Panc1 (cell line): ENCODE results near the gene SPTBN4. TPM values are rescaled to one million over a fixed set of nuclear protein-coding genes. Genes with fewer than 3 reads are reported as not detected.
A peak's percentile ranks its signal among the peaks of the same experiment; 100 is the strongest.

ENCODE experiments used
- ATAC-seq: fragments of 200-7000 bp; cut with Tn5 transposase; 2 replicates; pipeline ENCODE4 v1.9.1; 2020; ENCODE audit warnings: mild to moderate bottlenecking, moderate library complexity
- BruUV-seq: library from RNA; stranded (reverse); fragments of 400-500 nt; replicated peaks from 2 replicates; lab custom pipeline; 2021; lab: Mats Ljungman, UMichigan
- CTCF ChIA-PET: fragments of 300-600 bp; sonication (Branson Sonifier 250); formaldehyde crosslinking; loops from one replicate; lab custom pipeline; 2022; ENCODE audit warnings: antibody characterized with exemption; lab: Charles Lee
- POLR2A ChIA-PET: fragments of 300-600 bp; sonication (Branson Sonifier 250); formaldehyde crosslinking; loops from one replicate; lab custom pipeline; 2022; ENCODE audit warnings: antibody characterized with exemption; lab: Charles Lee
- DNase-seq: peaks from one replicate; pipeline ENCODE4 v3.0.0-alpha.2; 2010; ENCODE audit warnings: low read depth, low spot score
- H3K27ac ChIP-seq: 2 replicates; pipeline ENCODE4 v1.5.1; 2011; ENCODE audit warnings: mild to moderate bottlenecking, low read length, inconsistent platforms
- H3K27me3 ChIP-seq: fragments of 200-500 bp; sonication (Bioruptor generic); 2 replicates; pipeline ENCODE4 v1.6.0; 2014; ENCODE audit warnings: low read length, inconsistent platforms; ENCODE audit not compliant: control insufficient read depth, insufficient read depth
- H3K36me3 ChIP-seq: fragments of 200-500 bp; sonication (Bioruptor generic); 2 replicates; pipeline ENCODE4 v1.5.1; 2014; ENCODE audit warnings: inconsistent platforms, mild to moderate bottlenecking, low read length, moderate library complexity; ENCODE audit not compliant: control insufficient read depth, insufficient read depth
- H3K4me1 ChIP-seq: 2 replicates; pipeline ENCODE4 v1.5.1; 2011; ENCODE audit warnings: inconsistent platforms, mild to moderate bottlenecking, low read length, moderate library complexity; ENCODE audit not compliant: control insufficient read depth, insufficient read depth
- H3K4me3 ChIP-seq, 2 experiments: 2 replicates each; pipeline ENCODE4 v1.5.1; 2011 to 2012; ENCODE audit warnings: low read depth in 2 of 2, low read length in 2 of 2, mild to moderate bottlenecking in 2 of 2, inconsistent platforms in 1 of 2, moderate library complexity in 1 of 2
- H3K9me3 ChIP-seq: fragments of 200-500 bp; sonication (Bioruptor generic); 2 replicates; pipeline ENCODE4 v1.5.1; 2014; ENCODE audit warnings: low read depth, mild to moderate bottlenecking, inconsistent platforms, low read length, moderate library complexity; ENCODE audit not compliant: control insufficient read depth, insufficient read depth
- CTCF ChIP-seq: fragments of 450-650 bp; IDR thresholded peaks from 2 replicates; pipeline ENCODE4 v1.5.1; 2017; ENCODE audit warnings: mild to moderate bottlenecking
- POLR2AphosphoS5 ChIP-seq: IDR thresholded peaks from 2 replicates; pipeline ENCODE4 v1.6.1; 2012; ENCODE audit warnings: mild to moderate bottlenecking, low read depth, low read length, moderate library complexity
- REST ChIP-seq, 2 experiments: IDR thresholded peaks; 2 replicates each; pipeline ENCODE4 v1.6.1; 2011 to 2012; ENCODE audit warnings: low read depth in 2 of 2, control low read depth in 1 of 2, low read length in 1 of 2, mild to moderate bottlenecking in 1 of 2, moderate library complexity in 1 of 2; ENCODE audit not compliant: insufficient read depth in 1 of 2
- SIN3A ChIP-seq: IDR thresholded peaks from 2 replicates; pipeline ENCODE4 v1.6.1; 2012; ENCODE audit warnings: low read depth, mild to moderate bottlenecking, low read length, moderate library complexity, borderline replicate concordance; ENCODE audit not compliant: insufficient read depth
- TCF7L2 ChIP-seq: IDR thresholded peaks from 2 replicates; pipeline ENCODE4 v1.6.1; 2011; ENCODE audit warnings: mild to moderate bottlenecking, low read depth, low read length, inconsistent platforms
- in situ Hi-C: cut with HindIII; loops from 2 replicates; pipeline ENCODE4 v1.10.0; 2016; ENCODE audit warnings: low sequenced_read_pairs, low pct_unique_long_range_greater_than_20kb
- intact Hi-C: fragments of 100-400 bp; cut with micrococcal nuclease; formaldehyde crosslinking; loops from one replicate; pipeline ENCODE4 v1.10.0; 2022; ENCODE audit not compliant: unreplicated experiment
- total RNA-seq: library from RNA; stranded (reverse); gene quantifications from one replicate; pipeline ENCODE4 v1.2.1, GENCODE V29; 2021; ENCODE audit not compliant: unreplicated experiment

Gene SPTBN4
- total RNA-seq, 1 experiment from 2014 or later, result 1.2 TPM

- TSS peak; percentile 100 for BruUV-seq
- peak; percentile 98 for ATAC-seq
- intact Hi-C loops (no loop called here), in situ Hi-C loops (no loop called here)
- peak overlapping the region; percentile 47 to 67 for H3K4me3 ChIP-seq
- H3K27me3 ChIP-seq, result no peaks in the 10 kb centered on the region
- no peaks in the 10 kb centered on the region for H3K36me3 ChIP-seq
- DNase-seq, result no peak
- CTCF ChIA-PET, result interaction anchor here (0.6 to 0.7 kb wide), 2 partner anchors 30 to 32 kb away, joined by 5 to 7 read pairs; partner anchors contain the start of gene BLVRB
- H3K9me3 ChIP-seq, result no peaks in the 10 kb centered on the region
- peak overlapping the region; percentile 97 for H3K27ac ChIP-seq
- TF ChIP-seq POLR2AphosphoS5 (peak; percentile 69), SIN3A (0 out of 2 replicates have a peak, but pooled peaks have one; percentile 49), TCF7L2 (no peak)
- POLR2A ChIA-PET, result interaction anchor here (0.6 to 0.7 kb wide), 2 partner anchors 30 to 292 kb away, joined by 10 to 16 read pairs; no protein-coding TSS in a partner anchor
- H3K4me1 ChIP-seq, result peaks cover 6% of the 10 kb centered on the region
Measured at GRCh38 chr19:40433391-40434216, 33.2 kb upstream of the SPTBN4 start.

DNA sequence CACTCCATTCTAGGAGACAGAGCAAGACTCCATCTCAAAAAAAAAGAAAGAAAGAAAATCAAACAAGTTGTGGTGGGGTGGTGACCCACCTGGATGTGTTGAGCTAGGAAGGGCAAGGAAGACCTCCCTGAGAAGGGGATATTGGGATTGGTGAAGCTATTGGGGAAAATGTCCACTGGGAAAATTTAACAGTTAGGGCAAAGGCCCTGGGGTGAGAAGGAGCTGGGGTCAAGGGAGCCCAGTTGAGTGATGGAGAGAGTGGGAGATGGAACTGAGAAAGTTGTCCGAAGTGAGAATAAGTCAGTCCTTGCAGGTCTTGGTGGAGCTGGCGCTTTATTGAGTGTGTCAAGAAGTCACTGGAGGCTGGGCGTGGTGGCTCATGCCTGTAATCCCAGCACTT, 28.5 kb upstream of the SPTBN4 start:
- BruUV-seq, result no TSS peak
- intact Hi-C loops (no loop called here), in situ Hi-C loops (no loop called here)
- TF ChIP-seq CTCF (no peak), REST (IDR thresholded peaks at IDR 0.05; ENCODE audit: insufficient read depth in 1 of 2, low read depth in 2 of 2, low read length in 1 of 2) (no peak), SIN3A (no peak), TCF7L2 (no peak), POLR2AphosphoS5 (no peak)
- DNase-seq (no peak), ATAC-seq (no peak)
- Histone ChIP-seq H3K4me1 (peaks cover 11% of the 10 kb centered on the region), H3K36me3 (peaks cover 5% of the 10 kb centered on the region), H3K4me3 (no peak overlapping the region), H3K27me3 (no peaks in the 10 kb centered on the region), H3K9me3 (no peaks in the 10 kb centered on the region), H3K27ac (no peak overlapping the region)
- POLR2A ChIA-PET, result interaction anchor here (0.7 to 0.9 kb wide), 2 partner anchors 12 to 27 kb away, joined by 4 to 5 read pairs; no protein-coding TSS in a partner anchor
- CTCF ChIA-PET, result no interaction called here
